Breast epithelium (tissue), 3 donors: ENCODE measurements around the gene USH1C.

Source experiments
- POLR2A ChIP-seq: fragments of 450-650 bp; IDR thresholded peaks from one replicate; pipeline ENCODE4 v1.6.1; 2016; ENCODE audit warnings: antibody characterized with exemption, mild to moderate bottlenecking, moderate library complexity
- POLR2AphosphoS5 ChIP-seq, 3 donors: sonication (generic); formaldehyde crosslinking; IDR thresholded peaks; one replicate each; pipeline ENCODE4 v1.6.1; 2017; ENCODE audit warnings: antibody characterized with exemption in 3 of 3
- TF ChIP-seq, protein P1 (sequence below), 3 donors: fragments of 450-650 bp; IDR thresholded peaks; one replicate each; pipeline ENCODE4 v1.5.1; 2016 to 2017; ENCODE audit warnings: antibody characterized with exemption in 3 of 3, mild to moderate bottlenecking in 3 of 3, moderate library complexity in 3 of 3

DNA sequence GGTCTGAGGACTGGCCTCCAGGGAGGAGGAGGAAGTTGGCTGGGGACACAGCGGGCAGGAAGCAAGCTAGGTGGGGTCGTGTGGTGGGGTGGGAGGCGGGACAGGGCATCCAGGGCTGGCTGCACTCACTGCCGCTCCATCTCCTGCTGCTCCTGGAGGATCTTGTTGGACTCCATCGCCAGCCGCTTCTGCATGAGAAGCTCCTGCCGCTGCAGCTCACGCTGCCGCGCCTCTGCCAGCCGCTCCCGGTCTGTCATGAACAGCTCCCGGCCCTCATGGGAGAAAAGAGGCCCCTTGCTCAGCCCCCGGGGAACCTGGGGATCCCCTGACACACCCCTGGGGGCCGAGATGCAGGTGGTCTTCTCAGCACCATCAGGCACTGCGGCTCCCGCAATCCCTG is 21.6 kb downstream of the USH1C start:
- TF ChIP-seq, protein P1, sequence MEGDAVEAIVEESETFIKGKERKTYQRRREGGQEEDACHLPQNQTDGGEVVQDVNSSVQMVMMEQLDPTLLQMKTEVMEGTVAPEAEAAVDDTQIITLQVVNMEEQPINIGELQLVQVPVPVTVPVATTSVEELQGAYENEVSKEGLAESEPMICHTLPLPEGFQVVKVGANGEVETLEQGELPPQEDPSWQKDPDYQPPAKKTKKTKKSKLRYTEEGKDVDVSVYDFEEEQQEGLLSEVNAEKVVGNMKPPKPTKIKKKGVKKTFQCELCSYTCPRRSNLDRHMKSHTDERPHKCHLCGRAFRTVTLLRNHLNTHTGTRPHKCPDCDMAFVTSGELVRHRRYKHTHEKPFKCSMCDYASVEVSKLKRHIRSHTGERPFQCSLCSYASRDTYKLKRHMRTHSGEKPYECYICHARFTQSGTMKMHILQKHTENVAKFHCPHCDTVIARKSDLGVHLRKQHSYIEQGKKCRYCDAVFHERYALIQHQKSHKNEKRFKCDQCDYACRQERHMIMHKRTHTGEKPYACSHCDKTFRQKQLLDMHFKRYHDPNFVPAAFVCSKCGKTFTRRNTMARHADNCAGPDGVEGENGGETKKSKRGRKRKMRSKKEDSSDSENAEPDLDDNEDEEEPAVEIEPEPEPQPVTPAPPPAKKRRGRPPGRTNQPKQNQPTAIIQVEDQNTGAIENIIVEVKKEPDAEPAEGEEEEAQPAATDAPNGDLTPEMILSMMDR (IDR thresholded peaks at IDR 0.05): no peak
- TF ChIP-seq POLR2AphosphoS5 (IDR thresholded peaks at IDR 0.05): no peak
- TF ChIP-seq POLR2A: no peak
